ENCODE measurements around the gene RPL18A.

- TF ChIP-seq POLR2AphosphoS5 (IDR thresholded peaks at IDR 0.05; ENCODE audit: low read depth) (no peak), CTCF (IDR thresholded peaks at IDR 0.05; ENCODE audit: insufficient read depth, low read length) (no peak), SPI1 (IDR thresholded peaks at IDR 0.05; ENCODE audit: borderline replicate concordance, low read depth) (no peak)
These were observed 24.3 kb upstream of the RPL18A start for GRCh38 chr19:17835182-17836006.
